Prostate gland (tissue), 2 donors: Measurements from ENCODE around the gene PLGRKT. TPM values are rescaled to one million over a fixed set of nuclear protein-coding genes. Genes with fewer than 3 reads are reported as not detected.

Source experiments
- DNase-seq: peaks from one replicate; pipeline ENCODE4 v3.0.0-alpha.2; 2019; ENCODE audit warnings: low spot score
- H3K27ac ChIP-seq, 2 donors: fragments of 200-600 bp; sonication (generic); 2 replicates each; pipeline ENCODE4 v1.5.1; 2017 to 2019
- H3K27me3 ChIP-seq: fragments of 200-600 bp; sonication (generic); replicated peaks from 2 replicates; pipeline ENCODE4 v1.5.1; 2019; ENCODE audit not compliant: insufficient read depth
- H3K36me3 ChIP-seq, 2 donors: fragments of 200-600 bp; sonication (generic); 1 replicate in 1 of 2; 2 replicates in 1 of 2; pipeline versions ENCODE4 v1.5.1 to v1.8.1; 2017 to 2019
- H3K4me1 ChIP-seq: fragments of 200-600 bp; sonication (generic); replicated peaks from 2 replicates; pipeline ENCODE4 v1.5.1; 2019
- H3K4me3 ChIP-seq, 2 donors: fragments of 200-600 bp; sonication (generic); 2 replicates each; pipeline ENCODE4 v1.5.1; 2017 to 2019
- H3K9me3 ChIP-seq: fragments of 200-600 bp; sonication (generic); 2 replicates; pipeline ENCODE4 v1.5.1; 2017
- POLR2A ChIP-seq: fragments of 450-650 bp; IDR thresholded peaks from one replicate; pipeline ENCODE4 v1.6.1; 2016; ENCODE audit warnings: antibody characterized with exemption, mild to moderate bottlenecking
- POLR2AphosphoS5 ChIP-seq: sonication (generic); formaldehyde crosslinking; IDR thresholded peaks from one replicate; pipeline ENCODE4 v1.6.1; 2017; ENCODE audit warnings: antibody characterized with exemption
- WGBS: methylation state at CpG from one replicate; pipeline ENCODE4 v1.1.5; 2018; 5-methylcytosine and 5-hydroxymethylcytosine counted together
- intact Hi-C: fragments of 100-400 bp; cut with DNase I; formaldehyde crosslinking; loops from one replicate; pipeline ENCODE4 v1.14.2; 2022
- total RNA-seq, 2 donors: library from RNA; depleted of rRNA; stranded (reverse); fragments of >200 nt; gene quantifications; one replicate each; pipeline ENCODE4 v1.1.0, GENCODE V29; 2016
- TF ChIP-seq, protein P1 (sequence below), 4 experiments: fragments of 200-600 bp in 2 of 4; fragments of 450-650 bp in 2 of 4; sonication (generic) in 2 of 4; IDR thresholded peaks; 1 replicate in 3 of 4; 2 replicates in 1 of 4; pipeline ENCODE4 v1.5.1; 2016 to 2019; ENCODE audit warnings: antibody characterized with exemption in 4 of 4, mild to moderate bottlenecking in 2 of 4, moderate library complexity in 2 of 4

Gene PLGRKT
- total RNA-seq, 2 donors from 2014 or later, result 10.4 to 49.6 TPM

DNA sequence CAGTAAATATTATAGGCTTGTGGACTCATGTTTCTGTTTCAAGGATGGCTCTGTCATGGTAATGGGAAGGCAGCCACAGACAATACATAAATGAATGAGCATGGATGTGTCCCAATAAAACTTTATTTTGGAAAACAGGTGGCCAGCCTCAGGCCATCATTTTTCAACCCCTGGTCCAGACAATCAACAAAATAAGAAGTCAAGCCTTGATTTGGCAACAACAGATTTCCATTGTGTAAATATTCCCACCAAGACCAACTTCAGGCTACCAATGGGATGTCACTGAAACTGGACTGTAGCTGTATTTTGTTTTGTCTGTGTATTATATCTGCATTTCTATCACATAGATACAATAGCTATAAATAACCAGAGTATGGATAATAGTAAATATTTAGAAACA lies 77.4 kb downstream of the PLGRKT start:
- intact Hi-C loops, result no loop called here
- H3K4me3 ChIP-seq, result no peak overlapping the region
- H3K27ac ChIP-seq, result no peak overlapping the region
- no peaks in the 10 kb centered on the region for H3K36me3 ChIP-seq
- no peaks in the 10 kb centered on the region for H3K9me3 ChIP-seq
- DNase-seq, result no peak
- H3K27me3 ChIP-seq, result no peaks in the 10 kb centered on the region
- H3K4me1 ChIP-seq, result no peaks in the 10 kb centered on the region
- no peak for TF ChIP-seq POLR2A
- TF ChIP-seq, protein P1, sequence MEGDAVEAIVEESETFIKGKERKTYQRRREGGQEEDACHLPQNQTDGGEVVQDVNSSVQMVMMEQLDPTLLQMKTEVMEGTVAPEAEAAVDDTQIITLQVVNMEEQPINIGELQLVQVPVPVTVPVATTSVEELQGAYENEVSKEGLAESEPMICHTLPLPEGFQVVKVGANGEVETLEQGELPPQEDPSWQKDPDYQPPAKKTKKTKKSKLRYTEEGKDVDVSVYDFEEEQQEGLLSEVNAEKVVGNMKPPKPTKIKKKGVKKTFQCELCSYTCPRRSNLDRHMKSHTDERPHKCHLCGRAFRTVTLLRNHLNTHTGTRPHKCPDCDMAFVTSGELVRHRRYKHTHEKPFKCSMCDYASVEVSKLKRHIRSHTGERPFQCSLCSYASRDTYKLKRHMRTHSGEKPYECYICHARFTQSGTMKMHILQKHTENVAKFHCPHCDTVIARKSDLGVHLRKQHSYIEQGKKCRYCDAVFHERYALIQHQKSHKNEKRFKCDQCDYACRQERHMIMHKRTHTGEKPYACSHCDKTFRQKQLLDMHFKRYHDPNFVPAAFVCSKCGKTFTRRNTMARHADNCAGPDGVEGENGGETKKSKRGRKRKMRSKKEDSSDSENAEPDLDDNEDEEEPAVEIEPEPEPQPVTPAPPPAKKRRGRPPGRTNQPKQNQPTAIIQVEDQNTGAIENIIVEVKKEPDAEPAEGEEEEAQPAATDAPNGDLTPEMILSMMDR (IDR thresholded peaks at IDR 0.05), result no peak
- no peak for TF ChIP-seq POLR2AphosphoS5

DNA sequence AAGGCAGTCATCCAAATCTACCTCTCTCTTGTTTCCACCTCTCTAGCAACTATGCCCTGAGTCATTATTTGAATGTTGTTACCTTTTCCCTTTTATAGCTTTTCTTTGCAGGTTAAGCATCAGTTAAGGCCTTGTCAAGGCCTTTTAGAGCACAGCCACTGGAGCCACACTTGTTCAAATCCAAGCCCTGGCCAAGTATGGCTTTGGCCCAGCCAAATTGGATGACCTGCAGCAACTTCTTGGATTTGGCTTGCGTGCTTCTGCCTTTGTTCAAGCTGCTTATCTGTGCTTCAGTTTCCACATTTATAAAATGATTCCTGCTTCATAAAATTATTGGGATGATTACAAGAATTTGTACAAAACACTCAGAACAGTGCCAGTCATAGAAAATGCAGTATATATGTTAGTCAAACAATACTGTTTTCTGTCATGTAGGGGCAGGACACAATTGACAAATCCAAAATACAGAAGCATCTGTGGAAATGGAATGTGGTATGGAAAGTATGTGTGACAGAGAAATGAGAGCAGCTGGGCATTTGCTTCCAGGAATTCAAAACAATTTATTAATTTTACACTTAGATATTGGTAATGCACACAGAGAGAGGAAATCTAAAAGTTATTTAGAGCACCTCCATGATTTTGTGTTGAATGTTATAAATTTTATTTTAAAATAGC lies 80.2 kb downstream of the PLGRKT start:
- H3K36me3 ChIP-seq, result no peaks in the 10 kb centered on the region
- TF ChIP-seq, protein P1 (IDR thresholded peaks at IDR 0.05), result no peak
- TF ChIP-seq POLR2A (no peak), POLR2AphosphoS5 (no peak)
- H3K27me3 ChIP-seq, result no peaks in the 10 kb centered on the region
- no peak for DNase-seq
- WGBS, result 53% methylated on average over 1 of the region's 1 CpG
- H3K4me1 ChIP-seq, result no peaks in the 10 kb centered on the region
- no peaks in the 10 kb centered on the region for H3K9me3 ChIP-seq
- intact Hi-C loops, result no loop called here
- no peak overlapping the region for H3K27ac ChIP-seq
- H3K4me3 ChIP-seq, result no peak overlapping the region

DNA sequence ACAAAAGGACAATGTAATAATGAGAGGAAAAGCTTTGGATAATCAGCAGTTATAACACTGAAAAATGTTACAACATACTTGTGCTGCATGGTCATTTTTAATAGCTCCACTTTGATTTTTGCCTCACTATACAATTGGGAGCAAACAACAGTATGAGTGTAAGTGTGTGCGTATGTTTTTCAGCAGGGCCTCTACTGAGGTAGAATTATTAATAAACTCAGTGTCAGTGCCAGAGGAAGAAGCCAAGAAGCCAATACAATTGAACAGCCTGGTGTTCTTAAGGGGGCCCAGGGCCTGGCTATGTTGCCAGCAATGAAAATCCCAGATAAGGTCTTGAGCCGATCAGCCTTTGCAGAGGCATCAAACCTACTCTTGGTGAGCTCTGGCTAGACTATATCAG lies 81.9 kb downstream of the PLGRKT start:
- WGBS, result 95% methylated on average over 2 of the region's 2 CpGs
- no peaks in the 10 kb centered on the region for H3K9me3 ChIP-seq
- intact Hi-C loops, result no loop called here
- no peak for DNase-seq
- TF ChIP-seq, protein P1 (IDR thresholded peaks at IDR 0.05), result no peak
- no peaks in the 10 kb centered on the region for H3K4me1 ChIP-seq
- H3K27ac ChIP-seq, result no peak overlapping the region
- H3K4me3 ChIP-seq, result no peak overlapping the region
- no peaks in the 10 kb centered on the region for H3K36me3 ChIP-seq
- H3K27me3 ChIP-seq, result no peaks in the 10 kb centered on the region

DNA sequence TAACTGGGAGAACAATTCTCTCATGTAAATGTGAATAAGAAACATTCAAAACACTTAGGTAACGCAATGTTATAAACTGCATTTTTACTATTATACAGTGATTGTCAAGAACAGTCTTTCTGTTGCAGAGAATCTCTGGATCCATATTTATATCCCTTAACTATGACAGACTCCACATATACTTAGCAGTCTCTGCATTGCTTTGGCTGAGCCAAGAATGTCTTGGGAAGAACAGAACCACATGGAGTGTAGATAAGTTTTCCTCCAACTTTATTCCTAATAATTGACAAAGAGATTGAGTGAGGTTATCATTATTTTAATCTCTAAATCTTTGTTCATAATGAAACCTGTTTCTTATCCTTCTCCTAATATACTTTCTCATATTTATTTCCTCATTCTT lies 82.5 kb downstream of the PLGRKT start:
- DNase-seq, result no peak
- no peak overlapping the region for H3K27ac ChIP-seq
- WGBS, result 96% methylated on average over 1 of the region's 1 CpG
- no peak overlapping the region for H3K4me3 ChIP-seq
- H3K9me3 ChIP-seq, result no peaks in the 10 kb centered on the region
- no peaks in the 10 kb centered on the region for H3K4me1 ChIP-seq
- H3K27me3 ChIP-seq, result no peaks in the 10 kb centered on the region
- H3K36me3 ChIP-seq, result no peaks in the 10 kb centered on the region
- no peak for TF ChIP-seq POLR2AphosphoS5
- TF ChIP-seq, protein P1 (IDR thresholded peaks at IDR 0.05), result no peak
- no peak for TF ChIP-seq POLR2A
- intact Hi-C loops, result no loop called here

DNA sequence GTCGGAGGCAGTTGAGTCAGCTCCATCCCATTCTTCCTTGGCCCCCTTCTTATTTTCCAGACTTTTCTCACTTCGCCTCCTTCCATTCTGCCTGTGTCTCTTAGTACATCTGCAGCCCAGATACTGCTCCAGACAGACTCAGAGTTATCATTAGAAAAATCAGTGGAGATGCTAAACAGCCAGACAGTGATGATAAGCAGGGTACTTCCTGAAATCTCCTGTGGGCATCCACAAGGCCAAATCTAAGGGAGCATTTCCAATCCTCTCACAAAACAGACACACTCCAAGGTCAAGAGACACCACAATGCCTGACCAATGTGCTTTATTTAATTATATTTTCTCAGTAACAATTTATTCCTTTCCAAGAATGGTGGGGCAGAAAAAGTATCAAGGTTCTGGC lies 83.5 kb downstream of the PLGRKT start:
- 100% methylated on average over 2 of the region's 2 CpGs for WGBS
- no peak for TF ChIP-seq POLR2A
- no peak for TF ChIP-seq POLR2AphosphoS5
- TF ChIP-seq, protein P1 (IDR thresholded peaks at IDR 0.05), result no peak
- no peaks in the 10 kb centered on the region for H3K4me1 ChIP-seq
- H3K4me3 ChIP-seq, result no peak overlapping the region
- H3K9me3 ChIP-seq, result no peaks in the 10 kb centered on the region
- H3K27ac ChIP-seq, result no peak overlapping the region
- intact Hi-C loops, result no loop called here
- H3K36me3 ChIP-seq, result no peaks in the 10 kb centered on the region
- no peak for DNase-seq
- no peaks in the 10 kb centered on the region for H3K27me3 ChIP-seq
